GM12865 (cell line): ENCODE data around the gene PLSCR3.

Experiments
- DNase-seq: peaks from one replicate; pipeline ENCODE4 v3.0.0; 2010; ENCODE audit warnings: low read depth
- H3K4me3 ChIP-seq: 2 replicates; pipeline ENCODE4 v1.5.1; 2011; ENCODE audit warnings: mild to moderate bottlenecking, low read depth, low read length, control low read depth
- CTCF ChIP-seq: IDR thresholded peaks from 2 replicates; pipeline ENCODE4 v1.5.1; 2011; ENCODE audit warnings: low read length, control low read depth, low read depth, inconsistent platforms; ENCODE audit not compliant: insufficient read depth; ENCODE audit errors: missing control alignments

PLSCR3 gene

GRCh38 chr17:7426896-7427489, 32.7 kb upstream of the PLSCR3 start:
- DNase-seq, result no peak
- no peak for TF ChIP-seq CTCF
- no peak overlapping the region for H3K4me3 ChIP-seq

- TF ChIP-seq CTCF, result no peak
- DNase-seq, result no peak
- H3K4me3 ChIP-seq, result no peak overlapping the region
These were observed 32.0 kb upstream of the PLSCR3 start for GRCh38 chr17:7426203-7426863.

- H3K4me3 ChIP-seq, result no peak overlapping the region
- TF ChIP-seq CTCF, result no peak
- no peak for DNase-seq
These were observed 31.4 kb upstream of the PLSCR3 start for GRCh38 chr17:7425756-7426155.

GRCh38 chr17:7425316-7425715, 31.0 kb upstream of the PLSCR3 start, which contains the start of gene SPEM2:
Gene SPEM2 (plus strand): TSS chr17:7425616. CDS start chr17:7425689, 73 bp downstream.
- H3K4me3 ChIP-seq, result no peak within 1 kb of the TSS
- no peak for TF ChIP-seq CTCF
- no peak for DNase-seq

- no peak overlapping the region for H3K4me3 ChIP-seq
- no peak for TF ChIP-seq CTCF
- DNase-seq, result no peak
These were observed 29.4 kb upstream of the PLSCR3 start for GRCh38 chr17:7423679-7424078.

- DNase-seq, result no peak
- no peak for TF ChIP-seq CTCF
- no peak overlapping the region for H3K4me3 ChIP-seq
These were observed 26.9 kb upstream of the PLSCR3 start for GRCh38 chr17:7421186-7421585.
